MM.1S (cell line): ENCODE measurements around the gene KRT28.

Experiments
- EZH2 ChIP-seq: fragments of 300-600 bp; sonication (generic); optimal IDR thresholded peaks from 2 replicates; pipeline ENCODE3; 2017; ENCODE audit warnings: low read depth, mild to moderate bottlenecking, antibody characterized with exemption, low read length, mixed read lengths
- TF ChIP-seq, protein P1 (sequence below): fragments of 300-600 bp; sonication (generic); IDR thresholded peaks from 2 replicates; pipeline ENCODE4 v1.5.1; 2016; ENCODE audit warnings: antibody characterized with exemption, low read length, mixed read lengths

DNA sequence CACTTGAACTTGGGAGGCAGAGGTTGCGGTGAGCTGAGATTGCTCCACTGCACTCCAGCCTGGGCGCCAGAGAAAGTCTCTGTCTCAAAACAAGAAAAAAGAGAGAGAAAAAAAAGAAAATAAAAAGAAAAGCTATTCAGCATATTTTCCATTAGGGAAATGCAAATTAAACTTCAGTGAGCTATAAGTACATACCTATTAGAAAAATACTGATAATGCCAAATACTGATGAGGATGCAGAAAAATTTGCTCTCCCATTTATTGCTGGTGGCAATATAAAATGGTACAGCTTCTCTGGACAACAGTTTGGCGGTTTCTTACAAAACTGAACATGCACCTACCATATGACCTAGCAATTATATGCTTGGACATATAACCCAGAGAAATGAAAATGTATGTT lies 12.9 kb upstream of the KRT28 start:
- TF ChIP-seq, protein P1, sequence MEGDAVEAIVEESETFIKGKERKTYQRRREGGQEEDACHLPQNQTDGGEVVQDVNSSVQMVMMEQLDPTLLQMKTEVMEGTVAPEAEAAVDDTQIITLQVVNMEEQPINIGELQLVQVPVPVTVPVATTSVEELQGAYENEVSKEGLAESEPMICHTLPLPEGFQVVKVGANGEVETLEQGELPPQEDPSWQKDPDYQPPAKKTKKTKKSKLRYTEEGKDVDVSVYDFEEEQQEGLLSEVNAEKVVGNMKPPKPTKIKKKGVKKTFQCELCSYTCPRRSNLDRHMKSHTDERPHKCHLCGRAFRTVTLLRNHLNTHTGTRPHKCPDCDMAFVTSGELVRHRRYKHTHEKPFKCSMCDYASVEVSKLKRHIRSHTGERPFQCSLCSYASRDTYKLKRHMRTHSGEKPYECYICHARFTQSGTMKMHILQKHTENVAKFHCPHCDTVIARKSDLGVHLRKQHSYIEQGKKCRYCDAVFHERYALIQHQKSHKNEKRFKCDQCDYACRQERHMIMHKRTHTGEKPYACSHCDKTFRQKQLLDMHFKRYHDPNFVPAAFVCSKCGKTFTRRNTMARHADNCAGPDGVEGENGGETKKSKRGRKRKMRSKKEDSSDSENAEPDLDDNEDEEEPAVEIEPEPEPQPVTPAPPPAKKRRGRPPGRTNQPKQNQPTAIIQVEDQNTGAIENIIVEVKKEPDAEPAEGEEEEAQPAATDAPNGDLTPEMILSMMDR, result no peak
- no peak for TF ChIP-seq EZH2
